Gastrocnemius medialis (tissue), 4 donors: ENCODE measurements around the gene NOS1AP.

Experiments used
- CTCF ChIP-seq, 5 experiments: fragments of 450-650 bp in 3 of 5; fragments of 200-600 bp in 2 of 5; sonication (generic) in 2 of 5; IDR thresholded peaks in 4 of 5; conservative IDR thresholded peaks in 1 of 5; 1 replicate in 4 of 5; 2 replicates in 1 of 5; pipeline ENCODE4 v1.5.1; 2016 to 2019; ENCODE audit warnings: antibody characterized with exemption in 5 of 5, mild to moderate bottlenecking in 3 of 5, moderate library complexity in 3 of 5
- POLR2A ChIP-seq, 2 donors: fragments of 450-650 bp; IDR thresholded peaks; one replicate each; pipeline ENCODE4 v1.6.1; 2017; ENCODE audit warnings: antibody characterized with exemption in 2 of 2, mild to moderate bottlenecking in 2 of 2, moderate library complexity in 2 of 2

GRCh38 chr1:162386292-162387225, 317.1 kb downstream of the NOS1AP start:
- no peak for TF ChIP-seq CTCF (IDR thresholded peaks at IDR 0.05 in 4 of 5, conservative IDR thresholded peaks at IDR 0.05 in 1 of 5)
- no peak for TF ChIP-seq POLR2A (IDR thresholded peaks at IDR 0.05)
